LNCAP (cell line): ENCODE data around the gene SIGLEC9.

Source experiments
- TF ChIP-seq, protein P1 (sequence below): fragments of 450-650 bp; IDR thresholded peaks from 2 replicates; pipeline ENCODE4 v1.5.1; 2017; ENCODE audit warnings: mild to moderate bottlenecking

The SIGLEC9 gene

DNA sequence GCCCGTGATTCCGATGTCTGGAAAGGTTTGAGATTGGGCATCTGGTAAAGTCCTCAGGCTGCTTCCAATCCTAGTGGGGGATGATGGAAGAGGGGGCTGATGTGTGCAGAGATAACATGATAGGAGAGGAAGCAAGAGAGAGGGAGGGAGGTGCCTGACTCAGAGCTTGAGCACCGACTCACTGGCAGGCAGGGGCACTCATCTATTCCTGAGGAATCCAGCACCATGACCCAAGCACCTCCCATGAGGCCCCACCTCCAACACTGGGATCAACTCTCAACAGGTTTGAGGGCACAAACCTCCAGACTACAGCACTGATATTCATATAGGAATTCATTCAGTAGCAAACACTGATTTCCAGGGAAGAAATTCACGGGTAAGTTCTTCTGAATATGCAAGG is 5.6 kb upstream of the SIGLEC9 start:
- TF ChIP-seq, protein P1, sequence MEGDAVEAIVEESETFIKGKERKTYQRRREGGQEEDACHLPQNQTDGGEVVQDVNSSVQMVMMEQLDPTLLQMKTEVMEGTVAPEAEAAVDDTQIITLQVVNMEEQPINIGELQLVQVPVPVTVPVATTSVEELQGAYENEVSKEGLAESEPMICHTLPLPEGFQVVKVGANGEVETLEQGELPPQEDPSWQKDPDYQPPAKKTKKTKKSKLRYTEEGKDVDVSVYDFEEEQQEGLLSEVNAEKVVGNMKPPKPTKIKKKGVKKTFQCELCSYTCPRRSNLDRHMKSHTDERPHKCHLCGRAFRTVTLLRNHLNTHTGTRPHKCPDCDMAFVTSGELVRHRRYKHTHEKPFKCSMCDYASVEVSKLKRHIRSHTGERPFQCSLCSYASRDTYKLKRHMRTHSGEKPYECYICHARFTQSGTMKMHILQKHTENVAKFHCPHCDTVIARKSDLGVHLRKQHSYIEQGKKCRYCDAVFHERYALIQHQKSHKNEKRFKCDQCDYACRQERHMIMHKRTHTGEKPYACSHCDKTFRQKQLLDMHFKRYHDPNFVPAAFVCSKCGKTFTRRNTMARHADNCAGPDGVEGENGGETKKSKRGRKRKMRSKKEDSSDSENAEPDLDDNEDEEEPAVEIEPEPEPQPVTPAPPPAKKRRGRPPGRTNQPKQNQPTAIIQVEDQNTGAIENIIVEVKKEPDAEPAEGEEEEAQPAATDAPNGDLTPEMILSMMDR, result no peak

DNA sequence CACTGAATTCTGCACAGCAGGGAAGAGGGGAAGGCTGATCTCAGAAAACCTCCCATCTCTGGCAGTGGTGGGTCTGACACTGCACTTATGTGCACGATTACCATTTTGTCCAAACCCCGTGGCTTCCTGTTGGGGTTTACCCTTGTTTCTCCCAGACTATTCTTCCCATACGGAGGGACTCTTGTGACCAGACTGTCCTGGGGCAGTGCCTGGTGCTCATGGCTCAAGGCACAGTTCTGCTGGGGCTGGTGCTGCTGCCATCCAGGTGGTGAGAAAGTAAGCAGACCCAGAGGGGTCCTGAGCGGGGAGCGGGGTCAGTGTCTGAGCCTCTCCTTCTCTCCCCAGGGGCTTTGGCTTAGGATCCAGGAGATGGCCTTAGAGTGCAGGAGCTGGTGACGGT is 5.1 kb upstream of the SIGLEC9 start:
- TF ChIP-seq, protein P1, result no peak

DNA sequence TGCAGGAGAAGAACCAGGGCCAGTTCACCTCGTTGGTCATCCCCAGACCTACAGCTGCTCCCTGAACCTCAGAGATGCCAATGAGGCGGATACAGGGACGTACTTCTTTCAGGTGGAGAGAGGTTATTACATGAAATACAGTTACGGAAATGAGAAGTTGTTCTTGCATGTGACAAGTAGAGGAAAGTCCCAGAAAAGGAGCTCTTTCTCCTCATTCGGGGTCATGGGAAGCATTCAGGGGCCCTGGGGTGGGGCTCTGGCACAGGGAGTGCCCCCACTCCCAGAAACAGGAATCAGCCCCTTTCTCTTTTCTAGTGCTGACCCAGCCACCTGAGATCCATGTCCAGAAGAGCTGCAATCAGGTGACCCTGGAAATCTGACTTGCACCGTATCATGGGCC is 4.5 kb upstream of the SIGLEC9 start:
- TF ChIP-seq, protein P1, result no peak

DNA sequence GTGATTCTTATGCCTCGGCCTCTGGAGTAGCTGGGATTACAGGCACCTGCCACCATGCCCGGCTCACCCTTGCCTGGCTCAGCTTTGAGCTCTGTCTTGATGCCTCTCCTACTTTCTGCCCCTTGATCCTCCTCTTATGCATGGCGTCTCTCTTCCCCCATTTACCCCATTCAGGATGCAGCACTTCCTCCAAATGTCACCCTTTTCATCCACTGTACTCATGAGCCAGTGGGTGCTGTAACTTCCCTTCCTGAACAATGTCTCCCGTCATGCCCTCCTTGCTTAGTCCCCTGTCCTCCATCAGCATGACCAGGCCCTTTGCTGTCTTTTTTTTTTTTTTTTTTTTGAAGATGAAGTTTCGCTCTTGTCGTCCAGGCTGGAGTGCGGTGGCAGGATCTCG is 3.4 kb upstream of the SIGLEC9 start:
- TF ChIP-seq, protein P1, result no peak

DNA sequence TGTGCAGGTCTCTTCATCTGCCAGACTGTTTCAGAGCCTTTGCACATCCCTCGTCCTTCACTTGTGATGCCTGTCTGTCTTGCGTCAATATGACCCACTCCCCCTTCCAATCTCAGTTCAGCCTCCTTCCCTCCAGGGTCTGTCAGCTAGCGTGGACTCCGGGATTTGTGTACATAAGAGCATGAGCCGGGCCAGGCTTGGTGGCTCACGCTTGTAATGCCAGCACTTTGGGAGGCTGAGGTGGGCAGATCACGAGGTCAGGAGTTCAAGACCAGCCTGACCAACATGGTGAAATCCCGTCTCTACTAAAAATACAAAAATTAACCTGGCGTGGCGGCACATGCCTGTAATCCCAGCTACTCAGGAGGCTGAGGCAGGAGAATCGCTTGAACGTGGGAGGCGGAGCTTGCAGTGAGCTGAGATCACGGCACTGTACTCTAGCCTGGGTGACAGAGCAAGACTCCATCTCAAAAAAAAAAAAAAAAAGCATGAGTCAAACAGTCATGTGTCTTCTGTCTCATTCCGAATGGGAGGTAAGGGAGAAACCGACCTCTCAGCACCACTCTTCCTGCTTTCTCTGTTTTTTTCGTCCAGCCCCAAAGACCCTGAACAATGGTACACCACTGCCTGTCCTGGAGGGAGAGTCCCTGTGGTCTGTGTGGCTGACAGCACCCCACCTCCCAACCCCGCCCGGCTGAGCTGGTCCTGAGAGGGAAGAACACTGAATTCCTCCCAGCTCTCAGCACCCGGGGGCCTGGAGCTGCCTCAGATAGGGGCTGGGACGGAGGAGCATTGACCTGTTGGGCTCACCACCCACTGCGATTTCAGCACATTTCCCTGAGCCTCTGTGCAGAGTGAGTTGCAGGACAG is 2.4 kb upstream of the SIGLEC9 start:
- TF ChIP-seq, protein P1, result no peak

DNA sequence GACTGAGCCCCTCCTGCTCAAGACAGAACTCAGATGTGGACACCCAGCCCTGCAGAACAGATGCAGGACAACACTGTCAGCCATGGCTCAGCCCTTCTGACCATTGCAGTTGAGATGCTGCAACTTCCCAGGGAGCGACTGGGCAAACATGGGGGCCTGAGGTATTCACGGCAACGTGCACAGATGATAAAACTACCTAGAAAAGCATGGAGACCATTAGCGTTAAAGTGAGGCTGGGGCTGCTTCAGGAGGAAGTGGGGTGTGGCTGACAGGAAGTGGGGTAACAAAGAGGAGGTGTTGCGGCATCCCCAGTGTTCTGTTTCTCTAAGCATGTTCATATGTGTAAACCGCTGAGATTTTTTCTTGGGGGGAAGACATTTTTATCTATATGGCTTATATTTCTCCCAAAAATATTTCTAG is 1.3 kb upstream of the SIGLEC9 start:
- TF ChIP-seq, protein P1, result no peak

DNA sequence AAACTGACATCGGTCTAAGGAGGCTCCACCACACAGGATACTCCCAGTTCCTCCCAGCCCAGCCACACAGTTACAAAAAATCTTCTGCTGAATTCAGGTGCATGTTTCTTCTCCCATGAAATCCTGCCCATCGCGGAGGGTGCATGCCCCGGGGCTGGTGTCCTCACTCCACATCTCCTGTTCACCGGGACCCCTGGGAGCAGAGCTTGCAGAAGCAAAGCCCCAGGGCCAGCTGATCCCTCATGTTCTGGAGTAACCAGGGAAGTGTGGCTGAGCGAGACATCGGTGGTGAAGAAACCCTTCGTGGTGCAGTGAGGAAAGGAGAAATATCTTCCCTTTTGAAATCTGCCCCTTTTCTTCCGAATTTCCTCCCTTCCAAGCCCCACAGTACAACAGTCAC is 904 bp upstream of the SIGLEC9 start:
- TF ChIP-seq, protein P1, result no peak
